Neuronal stem cell (in vitro differentiated cells): ENCODE results near the gene TGM2.

Experiments
- DNase-seq: peaks from one replicate; pipeline ENCODE4 v3.0.0-alpha.2; 2013; ENCODE audit warnings: low spot score
- H2AFZ ChIP-seq: one replicate; pipeline ENCODE4 v1.6.1; 2013; ENCODE audit warnings: mild to moderate bottlenecking, low read length, inconsistent platforms
- H2AK5ac ChIP-seq: 2 replicates; pipeline ENCODE4 v1.6.1; 2013; ENCODE audit warnings: low read depth, mild to moderate bottlenecking, inconsistent platforms, low read length, moderate library complexity, mixed read lengths
- H2BK120ac ChIP-seq: 2 replicates; pipeline ENCODE4 v1.6.1; 2013; ENCODE audit warnings: low read depth, mild to moderate bottlenecking, inconsistent platforms, low read length, moderate library complexity, mixed read lengths
- H2BK12ac ChIP-seq: one replicate; pipeline ENCODE4 v1.6.1; 2013; ENCODE audit warnings: low read length, inconsistent platforms
- H2BK15ac ChIP-seq: 2 replicates; pipeline ENCODE4 v1.6.1; 2013; ENCODE audit warnings: mild to moderate bottlenecking, low read length, inconsistent platforms, mixed read lengths
- H2BK5ac ChIP-seq: one replicate; pipeline ENCODE4 v1.6.1; 2013; ENCODE audit warnings: inconsistent platforms, mild to moderate bottlenecking, low read length, moderate library complexity
- H3K14ac ChIP-seq: one replicate; pipeline ENCODE4 v1.6.1; 2013; ENCODE audit warnings: low read length, inconsistent platforms
- H3K18ac ChIP-seq: 2 replicates; pipeline ENCODE4 v1.6.1; 2013; ENCODE audit warnings: low read length, inconsistent platforms
- H3K23ac ChIP-seq: 2 replicates; pipeline ENCODE4 v1.6.1; 2013; ENCODE audit warnings: low read depth, mild to moderate bottlenecking, mixed read lengths, low read length, inconsistent platforms; ENCODE audit not compliant: poor library complexity
- H3K27ac ChIP-seq: replicated peaks from 3 replicates; pipeline ENCODE4 v1.5.1; 2013; ENCODE audit warnings: low read length, inconsistent platforms
- H3K27me3 ChIP-seq, 3 experiments: 2 replicates each; pipeline ENCODE4 v1.6.1; 2013; ENCODE audit warnings: low read length in 3 of 3, mild to moderate bottlenecking in 2 of 3, inconsistent platforms in 1 of 3, low read depth in 1 of 3, mixed read lengths in 1 of 3, moderate library complexity in 1 of 3; ENCODE audit not compliant: control insufficient read depth in 3 of 3, insufficient read depth in 3 of 3
- H3K36me3 ChIP-seq, 2 donors: replicated peaks in 1 of 2; 2 replicates each; pipeline ENCODE4 v1.6.1; 2013; ENCODE audit warnings: low read length in 2 of 2; ENCODE audit not compliant: control insufficient read depth in 2 of 2, insufficient read depth in 2 of 2
- H3K4ac ChIP-seq: 2 replicates; pipeline ENCODE4 v1.6.1; 2013; ENCODE audit warnings: inconsistent platforms, mild to moderate bottlenecking, low read length, moderate library complexity
- H3K4me1 ChIP-seq, 2 donors: 1 replicate in 1 of 2; 2 replicates in 1 of 2; pipeline ENCODE4 v1.6.1; 2013; ENCODE audit warnings: low read length in 2 of 2, low read depth in 1 of 2; ENCODE audit not compliant: control insufficient read depth in 2 of 2, insufficient read depth in 1 of 2
- H3K4me2 ChIP-seq: one replicate; pipeline ENCODE4 v1.6.1; 2013; ENCODE audit warnings: mild to moderate bottlenecking, low read length, inconsistent platforms; ENCODE audit not compliant: insufficient read depth, poor library complexity, severe bottlenecking
- H3K4me3 ChIP-seq, 2 donors: 2 replicates each; pipeline ENCODE4 v1.5.1; 2013; ENCODE audit warnings: low read length in 2 of 2, mild to moderate bottlenecking in 2 of 2, inconsistent platforms in 1 of 2, moderate library complexity in 1 of 2
- H3K79me1 ChIP-seq: one replicate; pipeline ENCODE4 v1.6.1; 2013; ENCODE audit warnings: low read depth, mild to moderate bottlenecking, inconsistent platforms, low read length, moderate library complexity
- H3K9ac ChIP-seq: one replicate; pipeline ENCODE4 v1.6.1; 2013; ENCODE audit warnings: mild to moderate bottlenecking, low read depth, low read length, inconsistent platforms; ENCODE audit not compliant: poor library complexity
- H3K9me3 ChIP-seq, 2 donors: replicated peaks in 1 of 2; 2 replicates each; pipeline versions ENCODE3 to v1.6.1; 2013; ENCODE audit warnings: low read length in 2 of 2, mild to moderate bottlenecking in 2 of 2, inconsistent platforms in 1 of 2, low read depth in 1 of 2, mixed read lengths in 1 of 2, moderate library complexity in 1 of 2; ENCODE audit not compliant: control insufficient read depth in 2 of 2, insufficient read depth in 1 of 2
- H4K8ac ChIP-seq: one replicate; pipeline ENCODE4 v1.6.1; 2013; ENCODE audit warnings: low read depth, mild to moderate bottlenecking, inconsistent platforms, low read length, moderate library complexity
- H4K91ac ChIP-seq: one replicate; pipeline ENCODE4 v1.6.1; 2013; ENCODE audit warnings: low read length, low read depth, mild to moderate bottlenecking, inconsistent platforms; ENCODE audit not compliant: poor library complexity
- WGBS, 2 donors: extraction: QIAGEN DNeasy Blood & Tissue Kit; methylation state at CpG; one replicate each; pipeline ENCODE4 v1.1.7; 2013; ENCODE audit warnings: missing lambda C conversion rate in 2 of 2, mixed read lengths in 1 of 2; ENCODE audit not compliant: insufficient read length in 2 of 2, insufficient replicate concordance in 1 of 2; ENCODE audit errors: extremely low coverage in 2 of 2; 5-methylcytosine and 5-hydroxymethylcytosine counted together

TGM2 gene

DNA sequence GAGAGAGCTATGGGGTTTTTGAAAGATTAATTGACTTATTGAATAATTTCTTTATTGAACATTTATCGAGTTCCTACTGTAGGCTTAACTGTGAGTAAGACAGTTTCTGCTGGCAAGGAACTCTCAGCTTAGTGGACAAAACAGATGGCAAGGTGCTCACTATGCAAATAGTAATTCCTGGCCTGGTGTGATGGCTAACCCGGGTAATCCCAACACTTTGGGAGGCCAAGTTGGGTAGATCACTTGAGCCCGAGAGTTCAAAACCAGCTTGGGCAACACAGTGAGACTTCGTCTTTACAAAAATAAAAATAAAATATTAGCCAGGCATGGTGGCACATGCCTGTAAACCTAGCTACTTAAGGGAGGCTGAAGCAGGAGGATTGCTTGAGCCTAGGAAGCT lies 13.5 kb upstream of the TGM2 start:
- Histone ChIP-seq H3K4me2 (no peak overlapping the region), H2BK12ac (no peak overlapping the region), H3K9ac (no peak overlapping the region), H2BK15ac (no peak overlapping the region), H2AFZ (no peak overlapping the region), H3K18ac (no peak overlapping the region), H3K79me1 (no peaks in the 10 kb centered on the region), H3K9me3 (peaks cover 0 to 5% of the 10 kb centered on the region in 2 donors), H3K36me3 (no peaks in the 10 kb centered on the region), H3K4me1 (peaks cover 0 to 10% of the 10 kb centered on the region in 2 donors), H2BK5ac (no peak overlapping the region), H3K4ac (no peak overlapping the region), H4K91ac (no peak overlapping the region), H3K14ac (no peak overlapping the region), H4K8ac (no peak overlapping the region), H2AK5ac (no peak overlapping the region), H3K4me3 (no peak overlapping the region), H3K27me3 (no peaks in the 10 kb centered on the region), H3K27ac (no peak overlapping the region), H3K23ac (no peak overlapping the region), H2BK120ac (no peak overlapping the region)
- no CpG with 5 or more reads among the region's 4 CpGs for WGBS, 2 donors
- DNase-seq: no peak

DNA sequence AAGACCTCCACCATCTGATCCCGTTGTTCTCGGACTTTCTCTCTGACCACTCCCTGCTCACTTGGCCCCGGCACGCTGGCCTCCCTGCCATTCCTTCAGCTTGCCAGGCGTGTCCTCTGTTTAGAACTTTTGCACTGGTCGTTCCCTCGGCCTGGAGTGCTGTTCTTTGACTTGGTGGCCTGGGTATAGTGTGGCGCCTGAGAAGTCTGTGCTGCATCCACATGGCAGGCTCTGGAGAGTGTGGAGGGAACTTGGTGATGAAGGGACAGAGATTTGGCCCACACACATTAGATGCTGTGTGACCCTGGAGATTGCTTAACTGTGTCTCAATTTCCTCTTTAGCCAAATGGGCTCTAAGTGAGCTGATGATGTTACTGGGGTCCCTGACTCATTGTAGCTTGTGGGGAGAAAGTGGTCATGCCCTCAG lies 13.0 kb upstream of the TGM2 start:
- no peak overlapping the region for H3K14ac ChIP-seq
- no peaks in the 10 kb centered on the region for H3K27me3 ChIP-seq
- H3K4me1 ChIP-seq: peaks cover 0 to 15% of the 10 kb centered on the region in 2 donors
- no CpG with 5 or more reads among the region's 8 CpGs for WGBS, 2 donors
- no peaks in the 10 kb centered on the region for H3K79me1 ChIP-seq
- no peak overlapping the region for H2BK12ac ChIP-seq
- H4K91ac ChIP-seq: no peak overlapping the region
- peaks cover 0 to 5% of the 10 kb centered on the region in 2 donors for H3K9me3 ChIP-seq
- H3K9ac ChIP-seq: no peak overlapping the region
- H3K4ac ChIP-seq: no peak overlapping the region
- no peak overlapping the region for H2BK15ac ChIP-seq
- H2AFZ ChIP-seq: no peak overlapping the region
- H2BK5ac ChIP-seq: no peak overlapping the region
- no peak for DNase-seq
- no peak overlapping the region for H3K4me3 ChIP-seq
- no peaks in the 10 kb centered on the region for H3K36me3 ChIP-seq
- H3K18ac ChIP-seq: no peak overlapping the region
- no peak overlapping the region for H3K27ac ChIP-seq
- peak overlapping the region; percentile 13 for H2BK120ac ChIP-seq
- H3K4me2 ChIP-seq: no peak overlapping the region
- no peak overlapping the region for H4K8ac ChIP-seq
- peak overlapping the region; percentile 10 for H2AK5ac ChIP-seq
- no peak overlapping the region for H3K23ac ChIP-seq

GRCh38 chr20:38177201-38177600 lies 12.1 kb upstream of the TGM2 start:
- Histone ChIP-seq H3K9ac (no peak overlapping the region), H2BK12ac (peak overlapping the region; percentile 41), H3K4me3 (no peak overlapping the region), H2BK15ac (no peak overlapping the region), H3K4me1 (peaks cover 0 to 15% of the 10 kb centered on the region in 2 donors), H4K8ac (no peak overlapping the region), H2BK5ac (no peak overlapping the region), H3K18ac (peak overlapping the region; percentile 81), H2AK5ac (no peak overlapping the region), H3K36me3 (no peaks in the 10 kb centered on the region), H3K79me1 (no peaks in the 10 kb centered on the region), H4K91ac (no peak overlapping the region), H3K4me2 (no peak overlapping the region), H3K9me3 (peaks cover 0 to 5% of the 10 kb centered on the region in 2 donors), H3K4ac (no peak overlapping the region), H3K23ac (no peak overlapping the region), H3K27ac (no peak overlapping the region), H3K14ac (peak overlapping the region; percentile 32), H2AFZ (no peak overlapping the region), H3K27me3 (no peaks in the 10 kb centered on the region), H2BK120ac (no peak overlapping the region)
- WGBS, 2 donors: no CpG with 5 or more reads among the region's 9 CpGs
- DNase-seq: no peak

- DNase-seq: no peak
These were observed 10.5 kb upstream of the TGM2 start for GRCh38 chr20:38175304-38176180.

More at GRCh38 chr20:38175304-38176180, 10.5 kb upstream of the TGM2 start:
- Histone ChIP-seq H3K9ac (no peak overlapping the region), H4K91ac (no peak overlapping the region), H3K4me2 (no peak overlapping the region), H3K27ac (no peak overlapping the region), H4K8ac (no peak overlapping the region), H2BK120ac (no peak overlapping the region), H3K4me3 (no peak overlapping the region), H3K23ac (no peak overlapping the region), H3K18ac (peak overlapping the region; percentile 22), H3K4ac (no peak overlapping the region), H2BK15ac (no peak overlapping the region), H3K79me1 (no peaks in the 10 kb centered on the region), H3K4me1 (peaks cover 0 to 19% of the 10 kb centered on the region in 2 donors), H3K36me3 (no peaks in the 10 kb centered on the region), H3K14ac (no peak overlapping the region), H3K27me3 (no peaks in the 10 kb centered on the region), H2AK5ac (no peak overlapping the region), H2BK12ac (no peak overlapping the region), H2BK5ac (no peak overlapping the region), H2AFZ (no peak overlapping the region), H3K9me3 (no peaks in the 10 kb centered on the region)
- no CpG with 5 or more reads among the region's 16 CpGs for WGBS, 2 donors
